ENCODE results near the gene TMEM235. TPM values are rescaled to one million over a fixed set of nuclear protein-coding genes. Genes with fewer than 3 reads are reported as not detected.
"Not testable (repeated sequence)": the region's sequence is repeated elsewhere in the genome, so short reads cannot be mapped to it uniquely, and the experiment has no call there.

Gene TMEM235
- total RNA-seq, 1 donor from 2014 or later: not detected

DNA sequence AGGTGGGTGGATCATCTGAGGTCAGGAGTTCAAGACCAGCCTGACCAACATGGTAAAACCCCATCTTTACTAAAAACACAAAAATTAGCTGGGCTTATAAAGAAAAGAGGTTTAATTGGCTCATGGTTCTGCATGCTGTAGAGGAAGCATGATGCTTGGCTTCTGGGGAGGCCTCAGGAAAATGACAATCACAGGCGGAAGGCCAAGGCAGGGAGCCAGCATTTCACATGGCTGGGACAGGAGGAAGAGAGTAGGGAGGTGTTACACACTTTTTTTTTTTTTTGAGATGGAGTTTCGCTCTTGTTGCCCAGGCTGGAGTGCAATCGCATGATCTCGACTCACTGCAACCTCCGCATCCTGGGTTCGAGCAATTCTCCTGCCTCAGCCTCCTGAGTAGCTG, 3.6 kb downstream of the TMEM235 start:
- intact Hi-C loops (cut with DNase I); DNase-seq (ENCODE audit: low spot score); ATAC-seq: not testable (repeated sequence)

- intact Hi-C loops (cut with DNase I): no loop called here
- no peak for DNase-seq (ENCODE audit: low spot score)
- no peak for ATAC-seq
These were observed 4.5 kb downstream of the TMEM235 start for GRCh38 chr17:78235885-78236284.

GRCh38 chr17:78236362-78237127, 5.1 kb downstream of the TMEM235 start:
- ATAC-seq (no peak), DNase-seq (ENCODE audit: low spot score) (no peak)
- intact Hi-C loops (cut with DNase I): no loop called here

DNA sequence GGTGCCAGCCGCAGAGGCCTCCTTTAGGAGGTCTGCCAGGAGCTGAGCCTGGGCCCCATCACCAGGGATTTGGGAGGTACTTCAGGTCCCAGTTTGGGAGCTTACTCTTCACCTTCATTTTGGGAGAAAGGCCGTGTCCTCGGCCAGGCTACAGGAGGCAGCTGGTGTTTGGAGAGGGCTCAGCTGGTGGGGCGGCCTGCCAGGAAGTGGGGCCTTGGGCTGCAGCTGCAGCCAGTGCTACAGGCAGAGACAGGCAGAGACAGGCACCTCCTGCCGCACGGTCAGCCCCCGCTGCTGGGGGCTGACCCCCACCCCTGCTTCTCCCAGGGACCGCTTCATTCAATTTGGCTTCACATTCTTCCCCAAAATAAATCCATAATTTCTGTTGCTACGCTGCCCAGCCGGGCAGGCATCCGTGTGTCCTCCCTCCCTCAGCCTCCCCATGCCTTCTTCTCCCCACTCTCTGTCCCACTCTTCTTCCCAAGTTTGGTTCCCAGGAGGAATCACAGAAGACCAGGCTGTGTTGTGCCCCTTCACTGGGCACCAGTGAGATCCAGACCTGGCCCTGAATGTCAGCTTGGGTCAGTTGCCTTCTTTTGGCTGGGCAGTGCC, 6.1 kb downstream of the TMEM235 start:
- DNase-seq (ENCODE audit: low spot score) (no peak), ATAC-seq (peak; percentile 37)
- intact Hi-C loops (cut with DNase I): no loop called here

DNA sequence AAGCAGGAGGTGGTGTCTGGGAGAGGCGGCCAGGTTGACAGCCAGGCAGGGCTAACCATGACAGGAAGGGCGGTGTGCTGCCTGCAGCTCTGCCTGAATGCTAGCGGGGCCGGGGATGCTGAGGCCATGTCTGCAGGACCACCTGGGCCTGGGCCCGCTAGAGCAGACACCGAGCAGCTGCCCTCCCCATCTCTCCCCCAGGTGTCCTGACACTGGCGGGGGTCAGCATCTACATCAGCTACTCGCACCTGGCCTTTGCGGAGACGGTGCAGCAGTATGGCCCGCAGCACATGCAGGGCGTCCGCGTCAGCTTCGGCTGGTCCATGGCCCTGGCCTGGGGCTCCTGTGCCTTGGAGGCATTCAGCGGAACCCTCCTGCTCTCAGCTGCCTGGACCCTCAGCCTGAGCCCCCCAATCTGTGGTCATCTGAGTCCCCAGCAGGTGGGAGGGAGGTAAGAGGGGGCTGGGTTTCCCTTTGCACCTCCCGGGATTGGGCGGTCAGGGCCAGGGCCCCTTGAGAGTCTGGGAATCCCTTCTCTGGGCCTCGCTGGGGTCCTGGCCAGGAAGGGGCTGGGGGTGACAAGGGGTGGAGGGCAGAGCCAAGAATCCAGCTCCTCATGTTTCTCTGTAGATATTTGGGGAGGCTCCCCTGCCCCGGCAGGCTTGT, 7.5 kb downstream of the TMEM235 start:
- DNase-seq (ENCODE audit: low spot score): no peak
- intact Hi-C loops (cut with DNase I): no loop called here

DNA sequence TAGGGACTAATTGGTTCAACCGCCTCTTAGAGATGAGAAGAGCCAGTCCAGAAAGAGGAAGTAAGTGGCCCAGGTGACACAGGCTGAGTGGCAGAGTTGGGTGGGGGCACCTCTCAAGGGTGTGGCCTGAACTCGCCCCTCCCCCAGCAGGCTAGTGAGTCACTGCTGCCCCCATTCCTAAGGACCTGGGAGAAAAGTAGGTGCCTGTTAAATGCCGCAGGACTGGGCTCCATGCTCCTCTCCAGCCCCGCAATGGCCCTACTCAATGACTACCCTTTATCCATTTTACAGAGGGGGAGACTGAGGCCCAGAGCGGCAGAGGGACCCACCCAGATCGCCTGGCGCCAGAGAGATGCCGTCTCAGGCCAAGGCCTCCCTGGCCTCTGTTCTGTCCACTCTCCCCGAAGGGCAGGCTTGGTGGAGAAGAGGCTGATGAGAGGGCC, 8.1 kb downstream of the TMEM235 start:
- ATAC-seq (no peak), DNase-seq (ENCODE audit: low spot score) (no peak)
- intact Hi-C loops (cut with DNase I): no loop called here

More for the DNA sequence above, 7.5 kb downstream of the TMEM235 start:
- no peak for ATAC-seq

DNA sequence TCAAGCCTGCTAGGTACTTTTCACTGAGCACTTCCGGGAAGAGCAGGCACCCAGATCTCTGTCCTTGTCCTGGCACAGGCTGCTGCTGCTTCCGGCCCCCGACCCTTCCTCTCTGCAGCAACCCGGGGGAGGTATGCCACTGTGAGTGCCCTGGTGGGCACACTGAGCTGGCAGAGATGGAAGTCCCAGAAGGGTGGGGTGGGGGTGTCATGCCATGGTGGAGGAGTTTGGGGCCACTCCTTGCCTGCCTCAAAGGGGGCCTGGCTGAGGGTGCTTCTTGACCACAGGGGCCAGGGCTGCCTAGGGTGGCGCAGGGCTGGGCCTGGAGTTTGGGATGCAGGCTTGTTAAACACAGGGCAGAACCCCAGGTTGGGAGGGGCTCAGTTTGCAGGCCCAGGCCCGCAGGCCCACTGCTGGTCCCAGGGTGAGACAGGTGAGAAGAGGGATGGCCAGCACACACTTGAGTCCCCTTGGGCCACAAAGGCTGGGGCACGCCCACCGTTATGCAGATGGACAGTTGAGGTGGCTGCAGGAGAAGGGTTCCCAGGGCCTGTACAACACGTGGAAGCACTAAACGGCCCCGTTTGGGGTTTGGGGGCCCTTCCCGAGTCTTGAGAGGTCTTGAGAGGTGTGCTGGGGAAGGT, 8.7 kb downstream of the TMEM235 start:
- ATAC-seq (no peak), DNase-seq (ENCODE audit: low spot score) (no peak)
- intact Hi-C loops (cut with DNase I): no loop called here

GRCh38 chr17:78240839-78241238, 9.4 kb downstream of the TMEM235 start:
- no peak for ATAC-seq
- intact Hi-C loops (cut with DNase I): no loop called here
- DNase-seq (ENCODE audit: low spot score): no peak

GRCh38 chr17:78241277-78242023, 10.0 kb downstream of the TMEM235 start:
- ATAC-seq (no peak), DNase-seq (ENCODE audit: low spot score) (no peak)
- intact Hi-C loops (cut with DNase I): no loop called here

DNA sequence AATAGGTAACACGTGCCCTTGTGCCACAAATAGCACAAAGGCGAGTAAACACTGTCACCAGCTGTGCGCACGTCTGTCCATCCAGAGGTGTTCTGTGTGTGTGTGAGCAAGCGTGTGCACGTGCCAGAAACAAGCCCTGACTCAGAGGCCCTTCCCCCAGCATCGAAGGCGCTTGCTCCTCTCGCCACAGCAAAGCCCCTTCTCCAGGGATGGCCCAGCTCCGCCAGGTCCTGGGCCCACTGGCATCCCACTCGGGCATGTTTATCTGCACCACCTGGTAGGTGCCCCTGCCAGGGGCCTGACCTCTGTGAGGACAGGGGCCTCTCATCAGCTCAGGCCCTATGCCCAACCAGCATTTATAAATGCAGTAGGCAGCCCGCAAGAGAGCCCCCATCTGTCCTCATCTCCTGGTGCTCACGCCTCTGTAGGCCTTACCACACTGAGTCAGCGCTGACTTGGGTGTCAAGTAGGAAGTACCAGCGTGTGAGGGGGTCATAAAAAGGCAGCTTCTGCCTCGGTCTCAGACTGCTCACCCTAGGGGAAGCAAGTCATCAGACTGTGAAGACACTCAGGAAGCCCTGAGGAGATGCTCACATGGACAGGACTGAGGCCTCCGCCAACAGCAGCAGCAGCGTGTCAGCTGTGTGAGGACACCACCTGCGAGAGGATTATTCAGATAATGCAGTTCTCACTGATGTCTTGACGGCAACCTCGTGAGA, 10.8 kb downstream of the TMEM235 start:
- DNase-seq (ENCODE audit: low spot score) (no peak), ATAC-seq (no peak)
- intact Hi-C loops (cut with DNase I): no loop called here

- ATAC-seq: no peak
- intact Hi-C loops (cut with DNase I): no loop called here
- DNase-seq (ENCODE audit: low spot score): no peak
These were observed 15.9 kb downstream of the TMEM235 start for GRCh38 chr17:78247304-78247703.

DNA sequence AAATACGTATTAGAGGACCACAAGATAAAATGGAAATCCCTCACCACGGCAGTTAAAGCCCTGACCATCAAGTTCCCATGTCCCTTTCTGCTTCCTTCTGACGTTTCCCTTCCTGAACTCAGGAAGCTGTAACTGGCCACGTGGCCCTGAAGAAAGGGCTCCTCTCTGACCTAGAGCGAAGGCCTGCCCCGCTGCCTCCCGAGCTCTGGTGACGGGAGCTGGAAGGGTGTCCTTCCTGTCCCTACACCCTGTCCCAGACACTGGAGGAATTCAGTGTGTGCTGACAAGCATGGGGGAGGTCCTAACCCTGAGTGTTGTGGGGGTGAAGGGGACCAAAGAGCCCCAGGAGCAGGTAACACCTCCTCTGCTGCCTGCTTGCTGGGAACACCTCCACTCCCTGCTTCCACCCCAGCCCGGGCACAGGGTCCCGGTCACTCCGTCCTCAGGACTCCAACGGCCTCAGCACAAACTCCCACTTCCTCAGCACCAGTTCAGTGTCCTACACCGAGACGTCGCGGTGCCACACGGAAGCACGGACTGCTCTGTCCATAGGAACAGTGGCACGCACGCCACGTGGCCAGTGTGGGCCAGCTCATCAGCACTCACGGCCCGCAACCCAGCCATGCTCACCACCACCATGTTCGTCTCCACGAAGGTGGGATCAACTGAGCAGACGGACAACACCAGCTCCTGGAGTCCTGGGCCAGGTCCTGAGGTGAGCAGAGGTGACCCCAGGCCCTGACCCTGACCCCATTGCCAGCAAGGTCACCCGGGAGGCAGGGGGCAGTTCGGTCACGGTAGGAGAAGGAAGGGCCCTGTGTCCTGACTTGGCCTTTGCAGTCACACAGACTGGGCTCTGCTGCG, 16.9 kb downstream of the TMEM235 start:
- intact Hi-C loops (cut with DNase I): no loop called here
- ATAC-seq (no peak), DNase-seq (ENCODE audit: low spot score) (no peak)

DNA sequence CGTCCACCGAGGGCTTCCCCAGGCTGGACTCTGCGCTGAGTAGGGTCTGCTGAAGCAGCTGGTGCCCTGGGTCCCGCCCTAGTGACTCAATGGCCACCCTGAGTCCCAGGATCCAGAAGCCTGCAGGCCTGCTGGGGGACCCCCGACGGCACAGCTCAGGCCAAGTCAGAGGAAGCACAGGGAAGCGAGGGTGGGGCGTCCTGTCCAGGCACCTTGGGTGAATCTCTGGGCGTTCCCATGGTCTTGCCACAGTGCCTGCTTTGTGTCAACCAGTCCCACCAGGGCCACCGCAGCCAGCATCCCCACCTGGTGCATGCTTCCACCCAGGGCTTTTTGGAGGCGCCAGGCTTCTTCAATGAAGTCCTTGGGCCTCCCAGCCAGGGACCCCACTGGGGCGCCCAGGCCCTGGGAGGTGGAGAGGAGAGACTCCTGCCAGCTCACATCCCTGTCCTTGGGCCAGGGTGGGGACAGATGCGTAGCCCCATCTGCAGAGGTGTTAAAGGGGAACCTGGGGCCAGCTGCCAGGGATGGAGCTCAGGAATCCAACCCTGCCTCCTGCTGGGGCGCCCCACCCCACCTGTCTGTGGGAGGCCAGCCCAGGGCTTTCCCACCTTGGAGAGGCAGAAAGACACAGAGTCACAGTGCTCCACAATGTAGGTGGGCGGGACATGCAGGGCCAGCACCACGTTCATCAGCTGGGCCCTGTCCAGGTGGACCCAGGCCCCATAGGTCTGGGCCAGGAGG, 17.8 kb downstream of the TMEM235 start:
- DNase-seq (ENCODE audit: low spot score) (no peak), ATAC-seq (no peak)
- intact Hi-C loops (cut with DNase I): no loop called here

DNA sequence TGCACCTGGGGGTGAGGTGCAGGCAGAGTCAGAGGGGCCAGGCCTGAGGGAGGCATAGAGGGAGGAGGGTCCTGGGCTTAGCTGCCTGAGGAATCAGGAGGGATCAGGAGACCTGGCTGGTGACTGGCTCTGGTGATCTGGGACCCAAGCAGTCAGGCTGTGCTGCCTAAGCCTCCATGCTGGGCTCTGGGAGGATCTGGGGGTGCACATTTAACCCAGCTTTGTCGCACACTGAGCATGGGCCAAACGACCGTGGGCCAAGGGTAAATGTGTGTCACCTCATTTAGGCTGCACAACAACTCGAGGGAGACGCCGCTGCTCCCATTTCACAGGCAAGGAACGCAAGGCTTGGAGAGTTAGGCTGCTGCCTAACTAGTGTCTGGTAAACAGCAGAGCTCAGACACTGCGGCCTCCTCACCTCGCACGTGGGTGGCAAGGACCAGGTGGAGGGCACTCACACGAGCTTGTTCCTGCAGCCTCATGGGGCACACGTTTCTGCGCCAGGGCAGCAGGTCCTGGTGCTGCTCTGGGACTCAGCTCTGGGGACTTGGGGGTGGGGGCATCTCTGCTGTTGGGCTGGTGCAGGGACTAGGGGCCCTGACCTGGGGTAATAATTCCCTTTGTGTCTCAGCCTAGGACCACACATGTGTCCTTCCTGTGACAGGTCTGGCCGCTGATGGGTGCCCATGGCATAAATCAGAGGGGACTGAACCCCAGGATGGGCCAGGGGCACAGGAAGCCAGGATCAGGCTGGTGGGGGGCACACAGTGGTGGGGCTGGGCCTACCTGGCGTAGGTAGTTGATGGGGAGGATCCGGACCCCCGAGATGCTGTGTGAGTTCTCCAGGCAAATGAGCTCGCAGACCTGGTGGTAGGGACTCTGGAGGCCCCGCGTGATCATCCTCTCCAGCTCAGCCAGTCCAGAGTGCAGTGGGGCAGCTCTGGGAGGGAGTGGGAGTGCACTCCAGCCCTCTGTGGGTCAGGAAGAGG, 18.7 kb downstream of the TMEM235 start:
- DNase-seq (ENCODE audit: low spot score): no peak
- intact Hi-C loops (cut with DNase I): loop anchor here (5.0 to 10.0 kb wide), 2 partner anchors 138 to 175 kb away; no protein-coding TSS in a partner anchor
- no peak for ATAC-seq
